Stimulated activated CD8-positive, alpha-beta memory T cell treated with anti-CD3 and anti-CD28 coated beads, Interleukin-12 subunit alpha, Interleukin-12 subunit beta, amount 100 ng/mL, for 24 hours (primary cell): Measurements from ENCODE around the gene SRRM4.

Experiments used
- DNase-seq: peaks from one replicate; pipeline ENCODE4 v3.0.0-alpha.2; 2020; ENCODE audit errors: extremely low read depth

The SRRM4 gene

GRCh38 chr12:119117936-119118335, 136.6 kb downstream of the SRRM4 start:
- no peak for DNase-seq

DNA sequence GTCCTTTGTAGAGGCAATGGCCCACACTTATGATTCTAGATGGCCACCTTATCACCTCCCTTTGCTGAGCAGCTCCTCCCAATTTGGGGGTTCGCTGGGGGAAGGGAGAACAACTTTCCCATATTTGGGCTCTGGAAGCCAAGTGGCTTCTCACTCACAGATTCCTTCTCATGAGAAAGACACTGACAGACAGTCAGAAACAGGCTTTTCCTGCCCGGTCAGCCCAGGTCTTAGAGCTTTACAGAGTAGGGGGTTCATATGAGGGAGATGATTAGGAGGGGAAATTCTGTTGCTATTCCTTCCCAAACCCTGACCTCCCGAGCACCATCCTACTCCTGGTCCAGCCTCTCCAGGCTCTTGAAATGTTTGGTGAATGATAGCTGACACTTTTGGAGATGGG, 137.3 kb downstream of the SRRM4 start:
- no peak for DNase-seq

- DNase-seq, result no peak
Observed at GRCh38 chr12:119122047-119122446, 140.7 kb downstream of the SRRM4 start.

DNA sequence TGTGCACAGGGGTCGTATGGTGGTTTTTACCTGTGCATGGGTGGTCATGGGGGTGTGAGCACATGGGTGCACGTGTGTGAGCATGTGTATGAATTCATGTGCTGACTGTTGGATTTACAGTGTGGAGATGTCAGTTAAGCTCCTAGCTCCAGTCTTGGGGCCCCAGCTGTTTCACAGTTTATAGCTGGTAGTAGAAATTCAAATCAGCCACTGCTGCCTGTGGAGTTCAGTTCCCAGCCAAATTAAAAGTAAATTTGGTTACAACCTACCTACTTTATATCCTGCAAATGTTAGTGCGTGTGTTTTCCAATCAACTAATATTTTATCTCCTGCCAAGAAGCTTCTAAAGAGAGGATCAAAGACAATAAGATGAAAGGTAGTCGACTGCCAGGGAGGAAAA, 141.4 kb downstream of the SRRM4 start:
- no peak for DNase-seq

- DNase-seq, result no peak
Observed at GRCh38 chr12:119128527-119128926, 147.2 kb downstream of the SRRM4 start.

DNA sequence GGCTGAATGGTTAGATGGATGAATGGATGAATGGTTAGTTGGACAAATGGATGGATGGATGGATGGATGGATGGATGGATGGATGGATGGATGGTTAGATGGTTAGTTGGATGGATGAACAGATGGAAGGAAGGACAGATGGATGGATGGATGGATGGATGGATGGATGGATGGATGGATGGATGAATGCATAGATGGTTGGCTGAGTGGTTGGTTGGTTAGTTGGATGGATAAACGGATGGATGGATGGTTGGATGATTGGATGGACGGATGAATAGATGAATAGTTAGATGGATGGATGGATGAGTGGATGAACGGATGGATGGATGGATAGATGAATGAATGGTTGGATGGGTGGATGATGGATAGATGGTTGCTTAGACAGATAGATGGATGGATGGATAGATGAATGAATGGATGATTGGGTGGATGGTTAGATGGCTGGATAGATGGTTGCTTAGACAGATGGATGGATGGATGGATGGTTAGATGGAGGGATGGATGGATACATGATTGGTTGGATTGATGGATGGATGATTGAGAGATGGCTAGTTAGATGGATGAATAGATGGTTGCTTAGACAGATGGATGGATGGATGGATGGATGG, 148.6 kb downstream of the SRRM4 start:
- no peak for DNase-seq

DNA sequence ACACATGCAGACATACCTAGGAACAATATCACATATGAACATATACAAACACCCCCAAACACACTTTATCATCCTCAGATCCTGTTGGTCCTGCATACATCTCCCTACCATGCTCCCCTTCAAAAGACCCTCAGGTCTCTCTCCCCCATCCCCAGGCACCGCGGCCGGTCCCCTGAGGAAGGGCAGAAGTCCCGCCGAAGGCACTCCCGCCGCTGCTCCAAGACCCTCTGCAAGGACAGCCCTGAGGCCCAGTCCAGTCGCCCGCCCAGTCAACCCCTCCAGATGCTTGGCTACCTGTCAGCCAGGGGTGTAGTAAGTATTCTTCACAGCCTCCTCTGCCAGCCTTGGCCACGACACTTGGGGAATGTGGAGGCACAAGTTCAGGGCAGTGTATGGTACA, 149.2 kb downstream of the SRRM4 start:
- DNase-seq, result no peak

- no peak for DNase-seq
Observed at GRCh38 chr12:119134284-119135072, 153.1 kb downstream of the SRRM4 start.

GRCh38 chr12:119136811-119137410, 155.6 kb downstream of the SRRM4 start:
- DNase-seq, result no peak

- no peak for DNase-seq
Observed at GRCh38 chr12:119139448-119139847, 158.1 kb downstream of the SRRM4 start.

- DNase-seq, result no peak
Observed at GRCh38 chr12:119145367-119145766, 164.0 kb downstream of the SRRM4 start.

DNA sequence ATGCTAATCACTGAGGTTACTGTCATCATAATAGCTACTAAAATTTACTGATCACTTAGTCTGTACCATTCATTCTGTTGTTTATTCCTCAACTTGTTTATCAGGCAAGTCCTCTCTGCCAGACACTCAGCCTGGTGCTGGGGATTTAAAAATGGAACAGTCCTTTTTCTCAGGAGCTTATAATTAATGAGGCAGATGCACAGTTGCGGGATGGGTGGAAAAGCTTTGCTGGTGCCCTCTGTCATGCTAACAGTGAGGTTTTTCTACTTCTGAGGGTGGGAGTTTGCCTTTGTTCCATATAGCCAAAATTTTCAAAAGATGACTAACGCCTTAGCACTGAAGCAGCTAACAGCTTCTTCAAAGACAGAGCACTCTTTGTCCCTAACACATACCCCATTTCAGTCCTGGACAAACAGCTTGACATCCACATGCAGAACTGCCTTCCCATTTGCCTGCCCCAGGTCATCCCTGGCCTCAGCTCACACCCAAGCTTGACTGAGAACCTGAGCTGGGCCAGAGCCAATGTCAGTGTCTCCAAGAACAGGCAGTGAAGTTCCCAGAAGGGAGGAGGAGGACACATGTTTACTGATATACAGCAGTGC, 166.6 kb downstream of the SRRM4 start:
- no peak for DNase-seq

DNA sequence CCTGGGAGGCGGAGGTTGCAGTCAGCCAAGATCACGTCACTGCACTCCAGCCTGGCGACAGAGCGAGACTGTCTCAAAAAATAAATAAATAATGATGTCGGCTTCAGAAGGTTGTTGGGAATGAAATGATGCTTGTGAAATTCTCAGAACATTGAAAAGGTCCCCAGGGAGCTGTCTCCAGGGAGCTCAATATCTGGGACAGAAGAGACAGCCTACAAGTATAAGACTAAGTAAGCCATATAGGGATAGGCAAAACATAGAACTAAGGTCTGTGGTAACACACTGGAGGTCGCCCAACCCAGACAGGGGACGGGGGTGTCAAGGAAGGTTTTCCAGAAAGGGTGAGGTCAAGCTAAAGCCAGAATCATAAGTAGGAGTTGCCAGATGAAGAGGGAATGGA, 167.9 kb downstream of the SRRM4 start:
- no peak for DNase-seq

- DNase-seq, result no peak
Observed at GRCh38 chr12:119151445-119152026, 170.2 kb downstream of the SRRM4 start.

DNA sequence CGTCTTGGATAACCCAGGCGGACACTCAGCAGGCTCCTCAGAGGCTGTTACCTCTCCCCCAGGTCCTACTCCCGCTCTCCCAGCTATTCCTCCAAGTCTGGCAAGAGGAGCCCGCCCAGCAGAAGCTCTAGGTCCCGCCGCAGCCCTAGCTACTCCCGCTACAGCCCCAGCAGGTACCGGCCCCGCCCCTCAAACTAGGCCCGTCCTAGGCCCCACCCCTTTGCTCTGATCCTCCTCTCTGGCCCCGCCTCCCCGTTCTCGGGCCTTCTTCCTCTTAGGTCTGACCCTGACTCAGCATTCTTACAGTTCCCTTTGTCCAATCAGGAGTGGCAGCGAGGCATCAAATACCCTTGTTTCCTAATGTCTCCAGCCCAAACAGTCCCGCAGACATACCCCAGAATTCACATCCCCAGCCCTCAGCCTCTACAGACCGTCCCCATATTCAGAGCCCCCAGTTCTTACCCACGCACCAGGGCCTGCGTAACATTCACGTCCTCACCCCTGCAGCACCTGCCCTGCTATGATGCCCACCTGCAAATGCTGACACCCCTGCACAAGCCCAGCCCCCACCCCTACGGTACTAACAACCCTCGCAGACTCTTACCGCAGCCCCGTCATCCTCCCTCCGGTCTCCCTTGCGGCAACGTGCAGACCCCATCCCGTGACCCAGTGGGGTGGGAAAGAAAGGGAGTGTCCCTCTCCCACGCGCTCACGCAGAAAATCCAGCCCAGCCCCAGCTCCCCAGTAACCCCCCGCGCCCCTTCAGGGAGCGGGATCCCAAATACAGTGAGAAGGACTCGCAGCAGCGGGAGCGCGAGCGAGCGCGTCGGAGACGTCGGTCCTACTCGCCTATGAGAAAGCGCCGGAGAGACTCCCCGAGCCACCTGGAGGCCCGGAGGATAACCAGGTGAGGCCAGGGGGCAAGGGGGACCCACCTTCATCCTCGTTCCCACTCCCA, 172.4 kb downstream of the SRRM4 start:
- DNase-seq, result no peak

- no peak for DNase-seq
Observed at GRCh38 chr12:119154435-119154818, 173.1 kb downstream of the SRRM4 start.

GRCh38 chr12:119156401-119157044, 175.2 kb downstream of the SRRM4 start:
- no peak for DNase-seq

DNA sequence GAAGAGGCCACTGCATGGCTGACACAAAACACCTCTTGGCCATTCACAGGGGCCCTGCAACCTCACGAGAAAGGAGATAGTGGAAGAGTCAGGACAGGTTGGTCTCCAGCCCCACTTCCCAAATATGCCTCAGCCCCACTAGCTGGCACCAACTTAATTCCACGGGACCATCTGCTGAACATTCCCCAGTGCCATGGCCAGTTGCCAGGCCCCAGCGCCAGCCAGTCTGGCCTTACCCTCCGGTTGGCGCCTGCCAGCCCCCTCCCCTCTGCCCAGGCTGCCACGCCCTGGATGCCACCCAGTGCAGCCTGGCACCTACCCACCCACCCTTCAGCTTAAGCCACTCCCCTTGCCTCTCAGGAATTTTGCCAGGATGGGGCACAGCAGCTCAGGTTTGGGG, 176.2 kb downstream of the SRRM4 start:
- no peak for DNase-seq

GRCh38 chr12:119157978-119158377, 176.6 kb downstream of the SRRM4 start:
- no peak for DNase-seq

DNA sequence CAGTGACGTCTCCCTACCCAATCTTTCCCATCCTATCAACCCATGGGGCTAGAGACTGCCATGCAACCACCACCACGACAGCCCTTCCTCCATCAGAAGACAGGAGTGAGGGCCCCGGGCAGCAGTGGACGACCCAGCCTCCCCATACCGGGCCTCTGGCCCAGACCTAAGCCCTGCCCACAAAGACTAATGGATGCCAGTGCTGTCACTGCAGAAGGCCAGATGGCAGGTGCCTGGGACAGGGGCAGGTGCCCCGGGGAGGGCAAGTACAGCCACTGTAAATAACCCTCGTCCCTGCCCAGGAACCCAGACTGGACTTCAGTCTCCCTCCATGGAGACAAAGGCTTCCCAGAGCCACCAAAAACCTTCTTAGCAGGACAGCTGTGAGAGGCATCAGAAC, 177.1 kb downstream of the SRRM4 start:
- no peak for DNase-seq

DNA sequence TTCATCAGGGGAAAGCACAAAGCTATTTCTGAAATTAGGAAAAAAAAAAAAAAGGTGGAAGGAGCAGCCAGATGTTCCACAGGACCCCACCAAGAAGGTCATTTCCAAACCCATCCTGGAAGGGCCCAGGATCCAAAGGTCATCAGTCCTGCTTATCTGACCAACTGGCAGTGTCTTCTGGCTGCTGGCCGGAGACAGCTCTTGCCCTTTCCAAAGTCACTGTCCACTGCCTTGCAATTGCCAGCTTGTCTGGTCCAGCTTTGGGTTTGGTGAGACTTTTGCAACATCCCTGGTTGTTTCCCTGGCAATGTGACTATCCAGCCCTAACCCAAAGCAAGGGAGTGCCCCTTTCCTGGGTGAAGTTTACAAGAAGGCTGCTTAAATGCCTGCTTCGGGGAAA, 178.5 kb downstream of the SRRM4 start:
- DNase-seq, result no peak
